ENCODE data around the gene XPO4.

GRCh38 chr13:20825477-20825875, 77.1 kb downstream of the XPO4 start:
- TF ChIP-seq CTCF (IDR thresholded peaks at IDR 0.05) (no peak), POLR2A (IDR thresholded peaks at IDR 0.05) (no peak)
